CD4-positive, alpha-beta memory T cell (primary cell): ENCODE measurements around the gene JMJD8. TPM values are rescaled to one million over a fixed set of nuclear protein-coding genes. Genes with fewer than 3 reads are reported as not detected.

ENCODE experiments used
- CTCF ChIA-PET: fragments of 350-600 bp; sonication (Branson Sonifier 250); formaldehyde crosslinking; loops from one replicate; lab custom pipeline; 2021; ENCODE audit warnings: inconsistent platforms; ENCODE audit not compliant: partially characterized antibody; lab: Charles Lee
- POLR2A ChIA-PET: fragments of 350-600 bp; sonication (Branson Sonifier 250); formaldehyde crosslinking; loops from one replicate; lab custom pipeline; 2021; ENCODE audit not compliant: partially characterized antibody; lab: Charles Lee
- DNase-seq, 5 donors: peaks; one replicate each; pipeline versions ENCODE4 v3.0.0 to v3.0.0-alpha.2; 2020 to 2022; ENCODE audit warnings: mixed read lengths in 1 of 5
- H3K27ac ChIP-seq: one replicate; pipeline ENCODE4 v1.7.0; 2013; ENCODE audit warnings: low read depth, low read length
- H3K27me3 ChIP-seq: 2 replicates; pipeline ENCODE4 v1.7.0; 2013; ENCODE audit warnings: mild to moderate bottlenecking, low read length, moderate library complexity; ENCODE audit not compliant: insufficient read depth
- H3K36me3 ChIP-seq: 2 replicates; pipeline ENCODE4 v1.7.0; 2013; ENCODE audit warnings: mild to moderate bottlenecking, low read length, moderate library complexity; ENCODE audit not compliant: insufficient read depth
- H3K4me1 ChIP-seq: 2 replicates; pipeline ENCODE4 v1.7.0; 2013; ENCODE audit warnings: mild to moderate bottlenecking, low read length, moderate library complexity; ENCODE audit not compliant: insufficient read depth
- H3K4me3 ChIP-seq, 2 donors: one replicate each; pipeline ENCODE4 v1.7.0; 2013; ENCODE audit warnings: low read length in 2 of 2, mild to moderate bottlenecking in 1 of 2
- H3K9me3 ChIP-seq, 2 donors: one replicate each; pipeline ENCODE4 v1.7.0; 2013; ENCODE audit warnings: low read length in 2 of 2, control low read depth in 1 of 2; ENCODE audit not compliant: control insufficient read depth in 1 of 2
- H3K27ac Mint-ChIP-seq, 7 donors: one replicate each; pipeline ENCODE4 v1.8.0; 2020 to 2021; ENCODE audit warnings: mixed read lengths in 7 of 7, mild to moderate bottlenecking in 6 of 7, inconsistent platforms in 3 of 7, moderate library complexity in 3 of 7
- H3K27me3 Mint-ChIP-seq, 2 donors: one replicate each; pipeline ENCODE4 v1.8.0; 2020 to 2021; ENCODE audit warnings: mixed read lengths in 2 of 2
- H3K36me3 Mint-ChIP-seq, 2 donors: one replicate each; pipeline ENCODE4 v1.8.0; 2020 to 2021; ENCODE audit warnings: mixed read lengths in 2 of 2, inconsistent platforms in 1 of 2, mild to moderate bottlenecking in 1 of 2
- H3K4me1 Mint-ChIP-seq, 4 donors: one replicate each; pipeline ENCODE4 v1.8.0; 2020 to 2021; ENCODE audit warnings: mixed read lengths in 4 of 4, mild to moderate bottlenecking in 1 of 4
- H3K4me3 Mint-ChIP-seq, 8 donors: one replicate each; pipeline ENCODE4 v1.8.0; 2020 to 2021; ENCODE audit warnings: mixed read lengths in 8 of 8, mild to moderate bottlenecking in 7 of 8, moderate library complexity in 6 of 8, inconsistent platforms in 3 of 8
- H3K9me3 Mint-ChIP-seq, 8 donors: one replicate each; pipeline ENCODE4 v1.8.0; 2020 to 2021; ENCODE audit warnings: mixed read lengths in 8 of 8, mild to moderate bottlenecking in 5 of 8, inconsistent platforms in 3 of 8, moderate library complexity in 1 of 8
- intact Hi-C: fragments of 100-400 bp; cut with micrococcal nuclease; formaldehyde crosslinking; loops from one replicate; pipeline ENCODE4 v1.15.1; 2023
- polyA plus RNA-seq, 2 donors: library from polyadenylated mRNA; unstranded; fragments of 300-500 nt; fragmentation: Illumina TruSeq; gene quantifications; one replicate each; pipeline ENCODE4 v1.2.3, GENCODE V29; 2021
- total RNA-seq, 2 experiments: library from RNA; stranded (reverse); gene quantifications; one replicate each; pipeline ENCODE4 v1.2.3, GENCODE V29; 2021

Gene JMJD8
- total RNA-seq, result 10 to 100 TPM; 45.0 to 49.0 TPM
- polyA plus RNA-seq, result 10 to 100 TPM; 43.9 to 60.3 TPM

GRCh38 chr16:684071-684794 lies at the start of gene JMJD8:
Gene JMJD8 (minus strand): TSS chr16:684334. CDS start chr16:684319, 15 bp downstream.
- no peaks in the 10 kb centered on the region for H3K27me3 Mint-ChIP-seq

GRCh38 chr16:733382-734207 lies 49.5 kb upstream of the JMJD8 start:
- no peak overlapping the region for H3K4me3 Mint-ChIP-seq
- Histone ChIP-seq H3K27ac (no peak overlapping the region), H3K4me3 (no peak overlapping the region), H3K36me3 (peaks cover 38% of the 10 kb centered on the region), H3K9me3 (no peaks in the 10 kb centered on the region), H3K27me3 (no peaks in the 10 kb centered on the region), H3K4me1 (no peaks in the 10 kb centered on the region)
- ChIA-PET POLR2A (interaction anchor here (5.8 kb wide), 1 partner anchor 13 kb away, joined by 32 read pairs; the partner anchor contains the start of gene ANTKMT), CTCF (interaction anchor here (0.7 to 2.4 kb wide), 5 partner anchors 11 to 65 kb away, joined by 3 to 14 read pairs (median 4); partner anchors contain the start of genes ANTKMT and RHOT2)
- H3K27me3 Mint-ChIP-seq, result no peaks in the 10 kb centered on the region
- H3K36me3 Mint-ChIP-seq, result peaks cover 3 to 21% of the 10 kb centered on the region in 2 donors
- H3K9me3 Mint-ChIP-seq, result no peaks in the 10 kb centered on the region
- DNase-seq, result no peak
- intact Hi-C loops, result no loop called here
- no peak overlapping the region for H3K27ac Mint-ChIP-seq
- peaks cover 0 to 4% (median 0%) of the 10 kb centered on the region in 4 donors for H3K4me1 Mint-ChIP-seq

More at GRCh38 chr16:684071-684794, at the start of gene JMJD8:
- CTCF ChIA-PET, result no interaction called here
- DNase-seq, result peak; percentile 93 to 96 (median 94)
- Histone ChIP-seq H3K9me3 (no peaks in the 10 kb centered on the region), H3K4me1 (peaks cover 58% of the 10 kb centered on the region), H3K27ac (peak within 1 kb of the TSS; percentile 70), H3K36me3 (peaks cover 12% of the 10 kb centered on the region), H3K4me3 (peak within 1 kb of the TSS in 1 of 2 donors; percentile 62), H3K27me3 (no peaks in the 10 kb centered on the region)
- intact Hi-C loops, result loop anchor here (1.0 to 2.0 kb wide), 2 partner anchors 16 to 35 kb away; partner anchors contain the start of genes RHOT2 and WDR90
- POLR2A ChIA-PET, result interaction anchor here (0.8 to 10.2 kb wide), 10 partner anchors 9 to 47 kb away, joined by 3 to 212 read pairs (median 6); partner anchors contain the start of genes RHBDL1, RHOT2 and WDR24
- H3K36me3 Mint-ChIP-seq, result peaks cover 4 to 17% of the 10 kb centered on the region in 2 donors
- peak within 1 kb of the TSS; percentile 42 to 91 (median 85) for H3K27ac Mint-ChIP-seq
- H3K4me1 Mint-ChIP-seq, result peaks cover 6 to 44% (median 27%) of the 10 kb centered on the region in 4 donors
- peaks cover 0 to 1% (median 0%) of the 10 kb centered on the region in 8 donors for H3K9me3 Mint-ChIP-seq
- H3K4me3 Mint-ChIP-seq, result peak within 1 kb of the TSS; percentile 66 to 86 (median 77)

- Mint-ChIP-seq H3K36me3 (peaks cover 3 to 19% of the 10 kb centered on the region in 2 donors), H3K27me3 (no peaks in the 10 kb centered on the region), H3K4me1 (peaks cover 0 to 4% (median 0%) of the 10 kb centered on the region in 4 donors), H3K4me3 (no peak overlapping the region), H3K9me3 (no peaks in the 10 kb centered on the region), H3K27ac (no peak overlapping the region)
- Histone ChIP-seq H3K4me3 (no peak overlapping the region), H3K9me3 (no peaks in the 10 kb centered on the region), H3K27ac (no peak overlapping the region), H3K27me3 (no peaks in the 10 kb centered on the region), H3K36me3 (peaks cover 38% of the 10 kb centered on the region), H3K4me1 (no peaks in the 10 kb centered on the region)
- no peak for DNase-seq
- intact Hi-C loops, result no loop called here
- POLR2A ChIA-PET, result interaction anchor here (5.8 kb wide), 1 partner anchor 12 kb away, joined by 32 read pairs; the partner anchor contains the start of gene ANTKMT
- CTCF ChIA-PET, result interaction anchor here (0.7 to 2.4 kb wide), 6 partner anchors 11 to 65 kb away, joined by 3 to 14 read pairs (median 4); partner anchors contain the start of genes ANTKMT and RHOT2
Measured at GRCh38 chr16:732936-733335, 48.8 kb upstream of the JMJD8 start.

- peaks cover under 1 to 15% of the 10 kb centered on the region in 2 donors for H3K36me3 Mint-ChIP-seq
- POLR2A ChIA-PET, result interaction anchor here (5.8 kb wide), 1 partner anchor 12 kb away, joined by 32 read pairs; the partner anchor contains the start of gene ANTKMT
- peaks cover 4% of the 10 kb centered on the region for H3K4me1 ChIP-seq
- H3K4me3 ChIP-seq, result no peak overlapping the region
- no peaks in the 10 kb centered on the region for H3K27me3 Mint-ChIP-seq
- H3K27me3 ChIP-seq, result no peaks in the 10 kb centered on the region
- H3K4me3 Mint-ChIP-seq, result no peak overlapping the region
- intact Hi-C loops, result no loop called here
- no peak overlapping the region for H3K27ac Mint-ChIP-seq
- peaks cover 0 to 4% (median 0%) of the 10 kb centered on the region in 4 donors for H3K4me1 Mint-ChIP-seq
- no peaks in the 10 kb centered on the region for H3K9me3 ChIP-seq
- no peak overlapping the region for H3K27ac ChIP-seq
- no peaks in the 10 kb centered on the region for H3K9me3 Mint-ChIP-seq
- H3K36me3 ChIP-seq, result peaks cover 37% of the 10 kb centered on the region
- DNase-seq, result no peak
- CTCF ChIA-PET, result interaction anchor here (1.3 to 2.4 kb wide), 5 partner anchors 10 to 64 kb away, joined by 3 to 14 read pairs (median 4); partner anchors contain the start of genes ANTKMT and RHOT2
Measured at GRCh38 chr16:732332-732731, 48.2 kb upstream of the JMJD8 start.

GRCh38 chr16:730666-731509 lies 46.8 kb upstream of the JMJD8 start:
- Histone ChIP-seq H3K4me3 (no peak overlapping the region), H3K4me1 (peaks cover 11% of the 10 kb centered on the region), H3K9me3 (no peaks in the 10 kb centered on the region), H3K36me3 (peaks cover 24% of the 10 kb centered on the region), H3K27ac (no peak overlapping the region), H3K27me3 (no peaks in the 10 kb centered on the region)
- POLR2A ChIA-PET, result interaction anchor here (5.8 to 12.9 kb wide), 2 partner anchors 10 to 38 kb away, joined by 32 to 166 read pairs; partner anchors contain the start of genes ANTKMT and WDR24
- intact Hi-C loops, result no loop called here
- DNase-seq, result no peak
- Mint-ChIP-seq H3K4me3 (no peak overlapping the region), H3K36me3 (peaks cover 0 to 13% of the 10 kb centered on the region in 2 donors), H3K27me3 (no peaks in the 10 kb centered on the region), H3K4me1 (peaks cover 0 to 4% (median 0%) of the 10 kb centered on the region in 4 donors), H3K27ac (no peak overlapping the region), H3K9me3 (no peaks in the 10 kb centered on the region)
- CTCF ChIA-PET, result interaction anchor here (1.2 to 2.4 kb wide), 4 partner anchors 9 to 19 kb away, joined by 3 to 14 read pairs (median 4); partner anchors contain the start of genes ANTKMT and METRN
